ENCODE data around the gene MMRN2. TPM values are rescaled to one million over a fixed set of nuclear protein-coding genes. Genes with fewer than 3 reads are reported as not detected.

Gene MMRN2
- total and polyA plus RNA-seq, 7 donors = 0.92 to 23.3 (median 8.6) TPM

DNA sequence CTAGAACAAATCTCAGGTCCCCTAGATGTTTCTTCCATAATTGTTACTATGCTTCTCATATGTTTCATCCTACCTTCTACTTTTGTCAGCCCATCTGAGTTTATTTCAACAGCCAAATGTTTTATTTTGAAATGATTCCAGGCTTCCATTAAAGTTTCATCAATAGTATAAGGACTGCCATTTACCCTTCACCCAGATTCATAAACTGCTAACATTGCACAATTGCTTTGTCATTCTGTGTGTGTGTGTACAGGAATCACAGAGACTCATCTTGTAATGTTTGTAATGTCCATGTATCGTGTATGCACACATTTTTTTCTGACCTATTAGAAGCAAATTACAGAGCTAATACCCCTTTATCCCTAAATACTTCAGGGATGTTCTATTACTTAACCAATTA is 25.5 kb downstream of the MMRN2 start:
- DNase-seq = no peak
- Histone ChIP-seq H3K36me3 (peaks cover 6 to 30% (median 8%) of the 10 kb centered on the region in 4 donors), H3K27ac (peak overlapping the region in 3 of 4 donors; percentile 29 to 55 (median 49)), H3K27me3 (no peaks in the 10 kb centered on the region), H3K9me3 (no peaks in the 10 kb centered on the region), H3K4me1 (peaks cover 0 to 29% (median 18%) of the 10 kb centered on the region in 4 donors), H3K4me3 (no peak overlapping the region)
- WGBS, 2 donors = 51 to 78% methylated on average over 1 of the region's 1 CpG
- TF ChIP-seq POLR2A (IDR thresholded peaks at IDR 0.05) (no peak), POLR2AphosphoS5 (IDR thresholded peaks at IDR 0.05) (no peak)
- TF ChIP-seq, protein P1, sequence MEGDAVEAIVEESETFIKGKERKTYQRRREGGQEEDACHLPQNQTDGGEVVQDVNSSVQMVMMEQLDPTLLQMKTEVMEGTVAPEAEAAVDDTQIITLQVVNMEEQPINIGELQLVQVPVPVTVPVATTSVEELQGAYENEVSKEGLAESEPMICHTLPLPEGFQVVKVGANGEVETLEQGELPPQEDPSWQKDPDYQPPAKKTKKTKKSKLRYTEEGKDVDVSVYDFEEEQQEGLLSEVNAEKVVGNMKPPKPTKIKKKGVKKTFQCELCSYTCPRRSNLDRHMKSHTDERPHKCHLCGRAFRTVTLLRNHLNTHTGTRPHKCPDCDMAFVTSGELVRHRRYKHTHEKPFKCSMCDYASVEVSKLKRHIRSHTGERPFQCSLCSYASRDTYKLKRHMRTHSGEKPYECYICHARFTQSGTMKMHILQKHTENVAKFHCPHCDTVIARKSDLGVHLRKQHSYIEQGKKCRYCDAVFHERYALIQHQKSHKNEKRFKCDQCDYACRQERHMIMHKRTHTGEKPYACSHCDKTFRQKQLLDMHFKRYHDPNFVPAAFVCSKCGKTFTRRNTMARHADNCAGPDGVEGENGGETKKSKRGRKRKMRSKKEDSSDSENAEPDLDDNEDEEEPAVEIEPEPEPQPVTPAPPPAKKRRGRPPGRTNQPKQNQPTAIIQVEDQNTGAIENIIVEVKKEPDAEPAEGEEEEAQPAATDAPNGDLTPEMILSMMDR (IDR thresholded peaks at IDR 0.05) = no peak
- intact Hi-C loops (cut with DNase I) = no loop called here

DNA sequence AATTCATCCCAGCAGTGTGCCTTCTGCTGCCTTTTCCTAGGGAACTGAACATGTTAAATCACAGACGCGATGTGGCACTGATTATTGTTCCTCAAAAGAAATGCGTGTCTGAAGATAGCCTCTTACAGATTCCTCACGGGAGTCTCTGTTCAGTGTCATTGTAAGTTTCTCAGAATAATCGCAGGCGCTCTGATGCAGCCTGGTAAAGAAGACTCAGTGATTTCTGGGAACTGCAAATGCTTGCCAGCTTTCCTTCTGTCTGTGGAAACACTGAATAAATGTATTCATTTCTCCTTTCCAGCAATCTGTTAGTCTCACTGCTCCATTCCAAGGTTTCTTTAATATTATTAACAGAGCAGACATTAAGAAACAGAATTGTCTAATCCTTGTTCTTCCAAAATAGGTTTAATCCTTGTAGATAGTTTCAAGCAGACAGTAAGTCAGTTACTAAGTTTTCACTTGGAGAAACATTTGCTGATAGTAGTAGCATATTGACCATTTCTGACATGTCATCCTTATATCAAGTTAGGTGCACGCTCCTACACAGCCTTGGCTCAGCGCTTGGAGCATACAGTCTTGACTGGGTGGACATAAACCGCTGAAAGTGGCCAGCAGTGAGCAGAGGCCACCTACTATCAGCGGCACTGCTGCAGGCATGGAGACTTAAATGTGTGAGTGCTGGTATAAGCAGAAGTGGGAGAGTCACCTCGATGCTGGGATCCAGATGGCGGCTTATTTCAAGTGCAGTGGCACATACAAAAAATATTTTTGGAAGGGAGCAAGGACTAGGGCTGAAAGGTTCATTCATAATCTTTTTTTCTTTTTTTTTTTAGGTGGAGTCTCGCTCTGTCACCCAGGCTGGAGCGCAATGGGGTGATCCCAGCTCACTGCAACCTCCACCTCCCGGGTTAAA is 27.7 kb downstream of the MMRN2 start:
- Histone ChIP-seq H3K9me3 (no peaks in the 10 kb centered on the region), H3K4me3 (no peak overlapping the region), H3K36me3 (peaks cover 6 to 30% (median 8%) of the 10 kb centered on the region in 4 donors), H3K27ac (peak overlapping the region; percentile 19 to 77 (median 50)), H3K4me1 (peaks cover 0 to 30% (median 17%) of the 10 kb centered on the region in 4 donors), H3K27me3 (no peaks in the 10 kb centered on the region)
- DNase-seq = no peak
- intact Hi-C loops (cut with DNase I) = no loop called here
- 92 to 94% methylated on average over 15 of the region's 15 CpGs for WGBS, 2 donors
- TF ChIP-seq, protein P1 (IDR thresholded peaks at IDR 0.05) = no peak
- TF ChIP-seq POLR2A (IDR thresholded peaks at IDR 0.05) (no peak), EP300 (IDR thresholded peaks at IDR 0.05) (peak in 2 of 4 donors; percentile 59 to 60), POLR2AphosphoS5 (IDR thresholded peaks at IDR 0.05) (peak in 3 of 4 donors; percentile 61 to 72 (median 71))

DNA sequence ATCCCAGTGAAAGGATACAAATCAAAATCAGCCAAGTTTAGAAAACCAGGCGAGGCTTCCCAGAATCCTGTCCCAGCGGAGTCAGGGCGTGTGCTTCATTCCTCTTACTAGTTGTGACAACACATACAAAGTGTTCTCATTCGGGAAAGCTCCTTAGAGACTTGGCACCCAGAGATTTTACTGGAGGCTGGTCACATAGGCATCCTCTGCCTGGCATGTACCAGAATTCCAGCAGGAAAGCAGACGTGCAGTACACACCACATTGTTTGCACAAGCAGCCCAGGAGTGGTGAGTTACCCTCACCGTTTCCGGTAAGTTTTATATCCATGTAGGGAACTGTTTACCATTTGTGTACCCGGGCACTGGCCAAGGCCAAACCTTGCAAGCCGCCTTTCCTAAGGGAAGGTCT is 34.9 kb downstream of the MMRN2 start:
- peak in 2 of 4 donors; percentile 20 to 43 for TF ChIP-seq POLR2AphosphoS5 (IDR thresholded peaks at IDR 0.05)
- TF ChIP-seq POLR2A (IDR thresholded peaks at IDR 0.05) = no peak
- TF ChIP-seq EP300 (IDR thresholded peaks at IDR 0.05) = peak in 1 of 4 donors; percentile 13
- TF ChIP-seq, protein P1 (IDR thresholded peaks at IDR 0.05) = no peak
- intact Hi-C loops (cut with DNase I) = no loop called here
- Histone ChIP-seq H3K9me3 (no peaks in the 10 kb centered on the region), H3K36me3 (peaks cover 0 to 58% (median 16%) of the 10 kb centered on the region in 4 donors), H3K27ac (peak overlapping the region; percentile 24 to 72 (median 52)), H3K27me3 (no peaks in the 10 kb centered on the region), H3K4me1 (peaks cover 0 to 26% (median 16%) of the 10 kb centered on the region in 4 donors), H3K4me3 (no peak overlapping the region)
- DNase-seq = no peak
- WGBS, 2 donors = 30 to 72% methylated on average over 9 of the region's 9 CpGs

DNA sequence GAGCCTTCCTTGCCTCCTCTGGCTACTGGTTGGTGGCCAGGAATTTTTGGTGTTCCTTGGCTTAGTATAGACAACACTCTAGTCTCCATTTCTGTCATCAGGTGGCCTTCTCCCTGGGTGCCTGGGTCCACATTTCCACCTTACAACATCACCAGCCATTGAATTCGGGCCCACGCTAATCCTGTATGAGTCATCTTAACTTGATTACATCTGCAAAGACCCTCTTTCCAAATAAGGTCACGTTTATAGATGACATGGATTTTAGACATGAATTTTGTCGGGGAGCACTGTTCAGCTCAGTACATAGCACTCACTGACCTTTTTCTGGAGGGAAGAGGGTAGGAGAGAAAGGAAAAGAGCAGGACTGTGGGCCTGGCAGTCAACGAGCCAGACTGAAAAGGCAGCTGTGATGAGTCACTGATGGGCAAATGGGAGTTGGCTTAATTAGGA is 39.4 kb downstream of the MMRN2 start:
- TF ChIP-seq POLR2A (IDR thresholded peaks at IDR 0.05) (no peak), POLR2AphosphoS5 (IDR thresholded peaks at IDR 0.05) (no peak), EP300 (IDR thresholded peaks at IDR 0.05) (no peak)
- TF ChIP-seq, protein P1 (IDR thresholded peaks at IDR 0.05) = no peak
- Histone ChIP-seq H3K27me3 (no peaks in the 10 kb centered on the region), H3K4me3 (no peak overlapping the region), H3K9me3 (no peaks in the 10 kb centered on the region), H3K27ac (peak overlapping the region; percentile 39 to 64 (median 60)), H3K36me3 (peaks cover 0 to 95% (median 22%) of the 10 kb centered on the region in 4 donors), H3K4me1 (peaks cover 0 to 17% (median 13%) of the 10 kb centered on the region in 4 donors)
- WGBS, 2 donors = 71 to 75% methylated on average over 5 of the region's 5 CpGs
- no peak for DNase-seq
- intact Hi-C loops (cut with DNase I) = no loop called here

All from sigmoid colon (tissue), 7 donors.